Adrenal gland (tissue), 5 donors: ENCODE results near the gene LRRC9.

Experiments
- CTCF ChIP-seq, 6 experiments: fragments of 450-650 bp in 4 of 6; fragments of 200-600 bp in 2 of 6; sonication (generic) in 1 of 6; IDR thresholded peaks; 1 replicate in 5 of 6; 2 replicates in 1 of 6; pipeline versions ENCODE4 v1.5.1 to v1.8.0; 2016 to 2021; ENCODE audit warnings: antibody characterized with exemption in 6 of 6, mild to moderate bottlenecking in 2 of 6, moderate library complexity in 1 of 6
- POLR2A ChIP-seq, 2 donors: fragments of 450-650 bp; IDR thresholded peaks; one replicate each; pipeline ENCODE4 v1.6.1; 2017; ENCODE audit warnings: antibody characterized with exemption in 2 of 2, mild to moderate bottlenecking in 2 of 2, moderate library complexity in 1 of 2
- donor health status: DM: no; HTN: no; CAD: no.

DNA sequence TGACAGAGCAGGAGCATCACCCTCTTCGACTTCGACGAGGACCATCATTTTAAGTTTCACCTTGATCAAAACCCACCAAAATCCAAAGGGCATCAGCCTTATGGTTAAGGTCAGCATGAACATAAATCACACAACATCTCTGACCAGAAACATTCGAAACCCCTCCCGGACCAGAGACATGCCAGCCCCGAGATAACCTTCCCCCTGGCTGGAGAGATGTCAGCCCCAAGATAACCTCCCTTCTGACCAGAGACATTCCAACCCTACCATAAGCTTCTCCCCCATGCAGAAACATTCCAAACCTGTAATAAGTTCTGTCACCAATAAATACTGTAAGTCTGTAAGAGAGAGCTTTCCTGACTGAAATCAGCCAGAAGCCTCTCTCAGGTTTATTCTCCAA lies 178.0 kb downstream of the LRRC9 start:
- TF ChIP-seq POLR2A (IDR thresholded peaks at IDR 0.05) (no peak), CTCF (IDR thresholded peaks at IDR 0.05) (no peak)
